ENCODE data around the gene ATG16L2.

DNA sequence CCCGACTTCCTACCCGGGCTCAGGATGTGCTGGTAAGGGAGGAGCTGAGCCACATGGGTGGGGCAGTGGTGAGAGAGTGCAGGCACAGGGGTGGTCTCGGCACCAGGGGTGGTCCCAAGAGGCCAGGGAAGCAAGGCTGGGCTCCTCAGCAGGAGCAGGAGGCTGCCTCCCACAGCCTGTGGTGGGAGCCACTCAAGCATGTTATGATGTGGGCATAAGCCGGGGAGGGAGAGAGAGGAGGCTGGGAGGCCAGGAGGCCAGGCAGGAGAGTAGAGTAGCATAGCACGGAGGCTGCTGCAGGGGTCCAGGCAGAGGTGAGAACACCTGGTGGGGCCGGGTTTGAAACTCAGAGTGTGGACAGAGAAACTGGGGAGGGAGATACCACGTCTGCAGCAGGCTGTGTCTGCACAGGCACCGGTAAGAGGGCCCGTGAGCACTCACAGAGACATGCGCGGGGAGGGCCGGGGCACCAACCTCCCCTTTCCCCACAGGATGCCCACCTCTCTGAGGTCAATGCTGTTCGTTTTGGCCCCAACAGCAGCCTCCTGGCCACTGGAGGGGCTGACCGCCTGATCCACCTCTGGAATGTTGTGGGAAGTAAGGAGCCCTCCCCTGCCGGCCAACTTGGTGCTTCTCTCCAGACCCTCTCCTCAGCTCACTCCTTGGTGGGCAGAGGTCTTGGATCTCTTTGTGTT, 10.7 kb downstream of the ATG16L2 start:
- TF ChIP-seq, protein P1, sequence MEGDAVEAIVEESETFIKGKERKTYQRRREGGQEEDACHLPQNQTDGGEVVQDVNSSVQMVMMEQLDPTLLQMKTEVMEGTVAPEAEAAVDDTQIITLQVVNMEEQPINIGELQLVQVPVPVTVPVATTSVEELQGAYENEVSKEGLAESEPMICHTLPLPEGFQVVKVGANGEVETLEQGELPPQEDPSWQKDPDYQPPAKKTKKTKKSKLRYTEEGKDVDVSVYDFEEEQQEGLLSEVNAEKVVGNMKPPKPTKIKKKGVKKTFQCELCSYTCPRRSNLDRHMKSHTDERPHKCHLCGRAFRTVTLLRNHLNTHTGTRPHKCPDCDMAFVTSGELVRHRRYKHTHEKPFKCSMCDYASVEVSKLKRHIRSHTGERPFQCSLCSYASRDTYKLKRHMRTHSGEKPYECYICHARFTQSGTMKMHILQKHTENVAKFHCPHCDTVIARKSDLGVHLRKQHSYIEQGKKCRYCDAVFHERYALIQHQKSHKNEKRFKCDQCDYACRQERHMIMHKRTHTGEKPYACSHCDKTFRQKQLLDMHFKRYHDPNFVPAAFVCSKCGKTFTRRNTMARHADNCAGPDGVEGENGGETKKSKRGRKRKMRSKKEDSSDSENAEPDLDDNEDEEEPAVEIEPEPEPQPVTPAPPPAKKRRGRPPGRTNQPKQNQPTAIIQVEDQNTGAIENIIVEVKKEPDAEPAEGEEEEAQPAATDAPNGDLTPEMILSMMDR (IDR thresholded peaks at IDR 0.05), result no peak
- no peak for TF ChIP-seq POLR2A (IDR thresholded peaks at IDR 0.05)
